ENCODE results near the gene SEC63. TPM values are rescaled to one million over a fixed set of nuclear protein-coding genes. Genes with fewer than 3 reads are reported as not detected.

SEC63 gene
- total RNA-seq, 2 experiments from 2014 or later, result 13.0 to 139 TPM

DNA sequence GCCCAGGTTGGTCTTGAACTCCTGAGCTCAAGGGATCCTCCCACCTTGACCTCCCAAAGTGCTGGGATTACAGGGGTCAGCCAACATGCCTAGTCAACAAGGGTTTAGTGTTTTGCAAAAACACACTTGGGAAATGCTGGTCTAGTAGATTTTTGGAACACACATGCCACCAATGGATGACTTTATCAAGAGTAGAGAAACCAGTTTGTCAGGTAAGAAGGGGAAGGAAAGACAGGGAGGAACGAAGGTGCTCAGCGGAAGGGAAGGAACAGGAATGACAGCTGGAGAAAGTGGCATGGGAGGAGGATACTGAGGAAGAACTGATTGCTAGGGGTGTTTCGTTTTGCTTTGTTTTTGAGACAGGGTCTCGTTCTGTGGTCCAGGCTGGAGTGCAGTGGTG is 15.6 kb upstream of the SEC63 start:
- H3K9me3 ChIP-seq (ENCODE audit: low read length), result no peaks in the 10 kb centered on the region
- CTCF ChIA-PET (ENCODE audit: unreplicated experiment), result no interaction called here
- no peaks in the 10 kb centered on the region for H3K4me1 ChIP-seq (ENCODE audit: insufficient read depth, low read length, poor library complexity, severe bottlenecking)
- no peak overlapping the region for H3K27ac ChIP-seq (ENCODE audit: low read depth, low read length, poor library complexity, severe bottlenecking)
- no peak overlapping the region for H2AFZ ChIP-seq (ENCODE audit: low read length)
- BruUV-seq (replicated peaks), result no TSS peak
- no peaks in the 10 kb centered on the region for H3K36me3 ChIP-seq (ENCODE audit: insufficient read depth, low read length)
- no peaks in the 10 kb centered on the region for H3K9me2 ChIP-seq (ENCODE audit: insufficient read depth, low read length)
- H3K4me3 ChIP-seq (ENCODE audit: low read depth, low read length, poor library complexity, severe bottlenecking), result no peak overlapping the region
- no peaks in the 10 kb centered on the region for H3K79me2 ChIP-seq (ENCODE audit: insufficient read depth, low read depth, low read length)
- no peak for DNase-seq (ENCODE audit: low spot score)
- POLR2A ChIA-PET, result no interaction called here
- intact Hi-C loops (cut with micrococcal nuclease; ENCODE audit: unreplicated experiment), result loop anchor here (10.0 kb wide), 1 partner anchor 521 kb away; no protein-coding TSS in a partner anchor
- no peak for TF ChIP-seq EZH2phosphoT487 (IDR thresholded peaks at IDR 0.05; ENCODE audit: borderline replicate concordance, low read depth, low read length)
- TF ChIP-seq, protein P1, sequence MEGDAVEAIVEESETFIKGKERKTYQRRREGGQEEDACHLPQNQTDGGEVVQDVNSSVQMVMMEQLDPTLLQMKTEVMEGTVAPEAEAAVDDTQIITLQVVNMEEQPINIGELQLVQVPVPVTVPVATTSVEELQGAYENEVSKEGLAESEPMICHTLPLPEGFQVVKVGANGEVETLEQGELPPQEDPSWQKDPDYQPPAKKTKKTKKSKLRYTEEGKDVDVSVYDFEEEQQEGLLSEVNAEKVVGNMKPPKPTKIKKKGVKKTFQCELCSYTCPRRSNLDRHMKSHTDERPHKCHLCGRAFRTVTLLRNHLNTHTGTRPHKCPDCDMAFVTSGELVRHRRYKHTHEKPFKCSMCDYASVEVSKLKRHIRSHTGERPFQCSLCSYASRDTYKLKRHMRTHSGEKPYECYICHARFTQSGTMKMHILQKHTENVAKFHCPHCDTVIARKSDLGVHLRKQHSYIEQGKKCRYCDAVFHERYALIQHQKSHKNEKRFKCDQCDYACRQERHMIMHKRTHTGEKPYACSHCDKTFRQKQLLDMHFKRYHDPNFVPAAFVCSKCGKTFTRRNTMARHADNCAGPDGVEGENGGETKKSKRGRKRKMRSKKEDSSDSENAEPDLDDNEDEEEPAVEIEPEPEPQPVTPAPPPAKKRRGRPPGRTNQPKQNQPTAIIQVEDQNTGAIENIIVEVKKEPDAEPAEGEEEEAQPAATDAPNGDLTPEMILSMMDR (conservative IDR thresholded peaks at IDR 0.05; ENCODE audit: low read length), result no peak
- H3K4me2 ChIP-seq (ENCODE audit: low read length), result no peak overlapping the region
- H4K20me1 ChIP-seq (ENCODE audit: insufficient read depth, low read length), result no peaks in the 10 kb centered on the region

DNA sequence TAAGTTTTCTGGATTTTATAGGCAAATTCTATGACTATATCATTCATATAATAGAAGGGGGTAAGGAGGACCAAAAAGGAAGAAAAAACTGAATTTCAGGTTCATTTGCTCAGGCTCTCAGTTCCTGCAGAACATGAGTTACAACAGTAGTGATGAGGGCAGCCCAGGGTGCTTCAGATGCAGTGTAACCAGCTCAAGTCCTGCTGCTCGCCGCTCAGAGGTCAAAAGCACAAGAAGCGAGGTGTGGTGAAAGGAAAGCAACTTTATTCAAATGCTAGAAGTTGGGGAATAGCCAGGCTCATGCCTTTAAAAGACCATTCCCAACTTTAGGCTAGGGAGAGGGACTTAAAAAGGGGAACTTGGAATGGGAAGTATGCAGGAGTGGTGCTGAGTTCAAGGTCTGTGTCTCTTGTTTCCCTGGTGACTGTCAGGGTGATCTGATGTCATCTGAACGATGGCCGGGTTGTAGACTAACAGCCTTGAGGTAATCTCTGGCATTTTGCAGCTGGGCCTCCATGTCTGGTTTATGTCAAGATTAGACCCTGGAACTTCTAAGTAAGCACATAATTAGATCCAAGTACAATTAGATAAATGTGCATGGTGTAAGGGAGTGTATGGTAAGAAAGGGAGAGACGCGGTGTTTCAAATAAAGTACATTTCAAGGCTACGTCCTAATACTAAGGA is 14.5 kb upstream of the SEC63 start:
- Histone ChIP-seq H2AFZ (ENCODE audit: low read length) (no peak overlapping the region), H3K4me3 (ENCODE audit: low read depth, low read length, poor library complexity, severe bottlenecking) (no peak overlapping the region), H3K27ac (ENCODE audit: low read depth, low read length, poor library complexity, severe bottlenecking) (no peak overlapping the region), H3K4me2 (ENCODE audit: low read length) (no peak overlapping the region), H3K9me2 (ENCODE audit: insufficient read depth, low read length) (no peaks in the 10 kb centered on the region), H3K4me1 (ENCODE audit: insufficient read depth, low read length, poor library complexity, severe bottlenecking) (no peaks in the 10 kb centered on the region), H3K9me3 (ENCODE audit: low read length) (no peaks in the 10 kb centered on the region), H3K36me3 (ENCODE audit: insufficient read depth, low read length) (no peaks in the 10 kb centered on the region), H4K20me1 (ENCODE audit: insufficient read depth, low read length) (no peaks in the 10 kb centered on the region), H3K79me2 (ENCODE audit: insufficient read depth, low read depth, low read length) (no peaks in the 10 kb centered on the region)
- DNase-seq (ENCODE audit: low spot score), result no peak
- TF ChIP-seq, protein P1 (conservative IDR thresholded peaks at IDR 0.05; ENCODE audit: low read length), result no peak
- TF ChIP-seq EZH2phosphoT487 (IDR thresholded peaks at IDR 0.05; ENCODE audit: borderline replicate concordance, low read depth, low read length), result no peak
- intact Hi-C loops (cut with micrococcal nuclease; ENCODE audit: unreplicated experiment), result loop anchor here (10.0 kb wide), 1 partner anchor 522 kb away; no protein-coding TSS in a partner anchor
- POLR2A ChIA-PET, result no interaction called here
- CTCF ChIA-PET (ENCODE audit: unreplicated experiment), result no interaction called here
- no TSS peak for BruUV-seq (replicated peaks)

DNA sequence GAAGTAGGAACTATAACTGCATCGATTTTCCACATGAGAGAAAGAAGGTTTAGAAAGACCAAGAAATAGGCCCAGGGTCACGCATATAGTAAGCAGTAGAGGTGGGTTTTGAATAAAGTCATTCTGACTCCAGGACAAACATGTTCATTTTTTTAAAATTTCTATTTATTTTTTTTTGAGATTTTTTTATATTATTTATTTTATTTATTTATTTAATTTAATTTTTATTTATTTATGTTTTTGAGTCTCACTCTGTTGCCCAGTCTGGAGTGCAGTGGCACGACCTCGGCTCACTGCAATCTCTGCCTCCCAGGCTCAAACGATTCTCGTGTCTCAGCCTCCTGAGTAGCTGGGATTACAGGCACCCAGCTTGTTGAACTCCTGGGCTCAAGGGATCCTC is 13.2 kb upstream of the SEC63 start:
- BruUV-seq (replicated peaks), result no TSS peak
- H3K4me3 ChIP-seq (ENCODE audit: low read depth, low read length, poor library complexity, severe bottlenecking), result no peak overlapping the region
- intact Hi-C loops (cut with micrococcal nuclease; ENCODE audit: unreplicated experiment), result loop anchor here (10.0 kb wide), 1 partner anchor 524 kb away; no protein-coding TSS in a partner anchor
- H3K9me2 ChIP-seq (ENCODE audit: insufficient read depth, low read length), result no peaks in the 10 kb centered on the region
- H3K79me2 ChIP-seq (ENCODE audit: insufficient read depth, low read depth, low read length), result no peaks in the 10 kb centered on the region
- no peaks in the 10 kb centered on the region for H3K9me3 ChIP-seq (ENCODE audit: low read length)
- H3K4me2 ChIP-seq (ENCODE audit: low read length), result no peak overlapping the region
- ChIA-PET POLR2A (interaction anchor here (0.6 to 0.7 kb wide), 2 partner anchors 66 to 77 kb away, joined by 3 read pairs; no protein-coding TSS in a partner anchor), CTCF (ENCODE audit: unreplicated experiment) (no interaction called here)
- DNase-seq (ENCODE audit: low spot score), result no peak
- no peaks in the 10 kb centered on the region for H3K36me3 ChIP-seq (ENCODE audit: insufficient read depth, low read length)
- H2AFZ ChIP-seq (ENCODE audit: low read length), result no peak overlapping the region
- H3K27ac ChIP-seq (ENCODE audit: low read depth, low read length, poor library complexity, severe bottlenecking), result no peak overlapping the region
- no peaks in the 10 kb centered on the region for H4K20me1 ChIP-seq (ENCODE audit: insufficient read depth, low read length)
- TF ChIP-seq, protein P1 (conservative IDR thresholded peaks at IDR 0.05; ENCODE audit: low read length), result no peak
- no peak for TF ChIP-seq EZH2phosphoT487 (IDR thresholded peaks at IDR 0.05; ENCODE audit: borderline replicate concordance, low read depth, low read length)
- H3K4me1 ChIP-seq (ENCODE audit: insufficient read depth, low read length, poor library complexity, severe bottlenecking), result no peaks in the 10 kb centered on the region
